MCF 10A (cell line): ENCODE data around the gene TERT. TPM values are rescaled to one million over a fixed set of nuclear protein-coding genes. Genes with fewer than 3 reads are reported as not detected.

Source experiments
- BruUV-seq: library from RNA; stranded (reverse); fragments of 400-500 nt; replicated peaks from 2 replicates; lab custom pipeline; 2021; lab: Mats Ljungman, UMichigan
- CTCF ChIA-PET: fragments of 300-600 bp; sonication (Branson Sonifier 250); formaldehyde crosslinking; extraction: SDS; loops from one replicate; lab custom pipeline; 2021; ENCODE audit warnings: antibody characterized with exemption, inconsistent platforms; lab: Yijun Ruan, JAX
- POLR2A ChIA-PET: fragments of 300-600, 350-650 bp; sonication (Branson Sonifier 250); formaldehyde crosslinking; extraction: SDS; loops from one replicate; lab custom pipeline; 2020; ENCODE audit warnings: antibody characterized with exemption, inconsistent platforms; lab: Yijun Ruan, JAX
- DNase-seq: peaks from one replicate; pipeline ENCODE4 v3.0.0-alpha.2; 2018; ENCODE audit not compliant: unreplicated experiment
- H3K27ac Mint-ChIP-seq: one replicate; pipeline ENCODE4 v1.8.0; 2022; ENCODE audit warnings: mild to moderate bottlenecking, low read depth, mixed read lengths; ENCODE audit not compliant: unreplicated experiment
- H3K27me3 Mint-ChIP-seq: one replicate; pipeline ENCODE4 v1.8.0; 2022; ENCODE audit warnings: mixed read lengths; ENCODE audit not compliant: insufficient read depth, unreplicated experiment
- H3K36me3 Mint-ChIP-seq: one replicate; pipeline ENCODE4 v1.8.0; 2022; ENCODE audit warnings: mild to moderate bottlenecking, moderate library complexity, mixed read lengths; ENCODE audit not compliant: insufficient read depth, unreplicated experiment
- H3K4me1 Mint-ChIP-seq: one replicate; pipeline ENCODE4 v1.8.0; 2022; ENCODE audit warnings: mixed read lengths; ENCODE audit not compliant: insufficient read depth, unreplicated experiment
- H3K4me3 Mint-ChIP-seq: one replicate; pipeline ENCODE4 v1.8.0; 2022; ENCODE audit warnings: mild to moderate bottlenecking, moderate library complexity, mixed read lengths; ENCODE audit not compliant: unreplicated experiment
- H3K9me3 Mint-ChIP-seq: one replicate; pipeline ENCODE4 v1.8.0; 2022; ENCODE audit warnings: mixed read lengths; ENCODE audit not compliant: unreplicated experiment
- CTCF ChIP-seq: fragments of 200-600 bp; IDR thresholded peaks from one replicate; pipeline ENCODE4 v1.8.0; 2022; ENCODE audit warnings: antibody characterized with exemption, mild to moderate bottlenecking; ENCODE audit not compliant: unreplicated experiment
- intact Hi-C: fragments of 100-400 bp; cut with micrococcal nuclease; formaldehyde crosslinking; loops from 2 replicates; pipeline ENCODE4 v1.14.1; 2022
- total RNA-seq: library from RNA; stranded (reverse); gene quantifications from 2 replicates; pipeline ENCODE4 v1.2.3, GENCODE V29; 2022

The TERT gene
- total RNA-seq, 1 experiment from 2014 or later = 0.16 TPM

GRCh38 chr5:1279443-1280151 is 15.3 kb downstream of the TERT start:
- no peak overlapping the region for H3K27ac Mint-ChIP-seq
- BruUV-seq = no TSS peak
- intact Hi-C loops = no loop called here
- H3K27me3 Mint-ChIP-seq = no peaks in the 10 kb centered on the region
- CTCF ChIA-PET = no interaction called here
- TF ChIP-seq CTCF = no peak
- no peak overlapping the region for H3K4me3 Mint-ChIP-seq
- no peak for DNase-seq
- no peaks in the 10 kb centered on the region for H3K9me3 Mint-ChIP-seq
- peaks cover 7% of the 10 kb centered on the region for H3K36me3 Mint-ChIP-seq
- no peaks in the 10 kb centered on the region for H3K4me1 Mint-ChIP-seq
- POLR2A ChIA-PET = no interaction called here

- H3K4me3 Mint-ChIP-seq = no peak overlapping the region
- H3K36me3 Mint-ChIP-seq = peaks cover 7% of the 10 kb centered on the region
- ChIA-PET POLR2A (no interaction called here), CTCF (no interaction called here)
- no peaks in the 10 kb centered on the region for H3K4me1 Mint-ChIP-seq
- TF ChIP-seq CTCF = no peak
- H3K27ac Mint-ChIP-seq = no peak overlapping the region
- no peaks in the 10 kb centered on the region for H3K9me3 Mint-ChIP-seq
- DNase-seq = no peak
- BruUV-seq = no TSS peak
- intact Hi-C loops = no loop called here
- H3K27me3 Mint-ChIP-seq = no peaks in the 10 kb centered on the region
Measured at GRCh38 chr5:1278656-1279442, 16.0 kb downstream of the TERT start.

- DNase-seq = no peak
- Mint-ChIP-seq H3K4me3 (no peak overlapping the region), H3K27me3 (no peaks in the 10 kb centered on the region), H3K27ac (no peak overlapping the region), H3K4me1 (no peaks in the 10 kb centered on the region), H3K9me3 (no peaks in the 10 kb centered on the region), H3K36me3 (peaks cover 7% of the 10 kb centered on the region)
- ChIA-PET POLR2A (no interaction called here), CTCF (no interaction called here)
- TF ChIP-seq CTCF = no peak
- intact Hi-C loops = no loop called here
- no TSS peak for BruUV-seq
Measured at GRCh38 chr5:1278216-1278615, 16.7 kb downstream of the TERT start.

- no TSS peak for BruUV-seq
Measured at GRCh38 chr5:1277781-1278180, 17.1 kb downstream of the TERT start.

More at GRCh38 chr5:1277781-1278180, 17.1 kb downstream of the TERT start:
- Mint-ChIP-seq H3K4me3 (no peak overlapping the region), H3K27me3 (no peaks in the 10 kb centered on the region), H3K36me3 (peaks cover 7% of the 10 kb centered on the region), H3K27ac (no peak overlapping the region), H3K4me1 (no peaks in the 10 kb centered on the region), H3K9me3 (no peaks in the 10 kb centered on the region)
- ChIA-PET CTCF (no interaction called here), POLR2A (no interaction called here)
- no peak for TF ChIP-seq CTCF
- DNase-seq = no peak
- intact Hi-C loops = no loop called here
